Activated CD8-positive, alpha-beta memory T cell treated with anti-CD3 and anti-CD28 coated beads, Interleukin-2, amount 50 U/mL, for 1 hour (primary cell): ENCODE data around the gene TIMMDC1.
"Not testable (repeated sequence)": the region's sequence is repeated elsewhere in the genome, so short reads cannot be mapped to it uniquely, and the experiment has no call there.

Experiments used
- DNase-seq: peaks from one replicate; pipeline ENCODE4 v3.0.0-alpha.2; 2020; ENCODE audit errors: extremely low read depth

The TIMMDC1 gene

GRCh38 chr3:119557192-119557876 lies 59.0 kb downstream of the TIMMDC1 start:
- no peak for DNase-seq

- no peak for DNase-seq
Observed at GRCh38 chr3:119557877-119558269, 59.5 kb downstream of the TIMMDC1 start.

GRCh38 chr3:119558626-119559317 lies 60.4 kb downstream of the TIMMDC1 start:
- DNase-seq, result no peak

DNA sequence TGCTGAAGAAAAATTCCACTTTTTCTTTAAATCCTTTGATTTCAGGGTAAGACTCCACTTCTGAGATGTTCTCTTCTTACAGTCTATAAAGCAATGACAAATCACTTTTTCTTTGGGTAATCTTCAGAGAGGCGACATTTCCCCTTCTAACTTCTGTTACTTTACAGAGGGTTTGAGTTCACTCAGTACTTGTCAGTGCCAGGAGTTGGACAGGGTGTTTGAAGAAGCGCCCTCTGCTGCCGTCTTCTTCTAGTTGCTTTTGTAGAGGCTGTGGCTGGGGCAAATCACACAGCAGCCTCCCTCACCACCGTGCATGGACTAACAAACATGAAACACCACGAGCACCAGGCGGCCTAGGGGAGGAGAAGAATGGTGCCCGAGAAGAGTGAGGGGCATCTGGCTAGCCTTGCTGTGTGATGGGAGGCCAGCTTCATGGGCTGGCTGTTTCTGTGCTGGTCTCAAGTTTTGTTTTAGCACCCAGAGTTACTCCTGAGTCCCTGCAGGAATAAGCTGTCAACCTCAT lies 61.2 kb downstream of the TIMMDC1 start, which contains the start of gene CD80:
Gene CD80, minus strand, starts transcription at position 174 of the 523 bp plus-strand sequence. CDS start 1,886 bp downstream, outside the sequence.
- DNase-seq, result no peak

DNA sequence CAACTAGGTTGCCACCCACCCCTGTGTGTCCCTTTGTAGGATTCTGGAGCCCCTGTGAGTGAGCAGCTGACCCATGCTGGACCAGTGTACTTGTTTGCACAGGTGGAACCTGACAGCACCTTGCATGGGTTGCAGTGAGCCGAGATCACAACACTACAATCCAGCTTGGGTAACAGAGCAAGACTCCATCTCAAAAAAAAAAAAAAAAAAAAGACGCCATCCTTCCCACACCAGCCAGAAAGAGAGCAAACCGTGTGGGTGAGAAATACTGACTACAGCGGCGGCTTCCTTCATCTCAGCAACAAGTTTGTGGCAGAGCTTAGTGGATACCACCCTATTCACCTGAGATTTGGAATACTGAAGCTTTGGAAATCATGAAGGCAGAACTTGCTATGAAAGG lies 61.8 kb downstream of the TIMMDC1 start:
- DNase-seq, result no peak

- no peak for DNase-seq
Observed at GRCh38 chr3:119562307-119562961, 64.1 kb downstream of the TIMMDC1 start.

DNA sequence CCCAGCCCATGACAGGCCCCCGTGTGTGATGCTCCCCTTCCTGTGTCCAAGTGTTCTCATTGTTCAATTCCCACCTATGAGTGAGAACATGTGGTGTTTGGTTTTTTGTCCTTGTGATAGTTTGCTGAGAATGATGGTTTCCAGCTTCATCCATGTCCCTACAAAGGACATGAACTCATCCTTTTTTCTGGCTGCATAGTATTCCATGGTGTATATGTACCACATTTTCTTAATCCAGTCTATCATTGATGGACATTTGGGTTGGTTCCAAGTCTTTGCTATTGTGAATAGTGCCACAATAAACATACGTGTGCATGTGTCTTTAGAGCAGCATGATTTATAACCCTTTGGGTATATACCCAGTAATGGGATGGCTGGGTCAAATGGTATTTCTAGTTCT lies 65.0 kb downstream of the TIMMDC1 start:
- DNase-seq, result not testable (repeated sequence)

DNA sequence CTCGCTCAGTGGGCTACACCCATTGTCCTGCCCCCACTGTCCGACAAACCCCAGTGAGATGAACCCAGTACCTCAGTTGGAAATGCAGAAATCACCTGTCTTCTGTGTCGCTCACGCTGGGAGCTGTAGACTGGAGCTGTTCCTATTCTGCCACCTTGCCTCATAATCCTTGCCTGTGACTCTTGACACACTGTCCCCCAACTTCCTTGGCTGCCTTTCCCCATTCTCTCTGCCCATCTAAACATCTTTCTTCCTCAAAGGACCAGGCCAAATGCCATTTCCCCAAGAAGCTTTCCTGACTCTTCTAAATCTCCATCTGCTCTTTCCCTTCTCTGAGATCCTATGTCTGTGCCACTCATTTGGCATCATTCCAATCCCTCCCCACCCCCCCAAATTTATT lies 70.8 kb downstream of the TIMMDC1 start:
- no peak for DNase-seq

GRCh38 chr3:119570229-119570628 lies 71.9 kb downstream of the TIMMDC1 start:
- no peak for DNase-seq

DNA sequence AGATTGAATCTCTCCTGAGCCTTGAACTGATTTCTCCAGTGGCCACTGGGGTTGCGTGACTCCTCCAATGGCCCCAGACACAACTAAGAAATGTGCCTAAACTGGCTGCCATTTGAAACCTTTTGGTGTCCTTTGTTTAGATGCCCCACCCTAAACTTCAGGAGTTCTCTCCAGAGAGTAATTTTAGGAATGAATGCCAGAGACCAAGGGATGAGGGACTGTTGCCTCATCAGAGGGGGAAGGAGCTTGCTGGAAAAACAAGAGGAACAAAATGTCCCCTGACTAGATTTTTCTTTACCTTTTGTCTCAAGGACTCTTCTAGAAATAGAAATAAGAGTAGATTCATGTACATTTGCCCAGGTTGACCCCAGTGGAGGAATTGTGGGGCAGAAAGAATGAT lies 72.9 kb downstream of the TIMMDC1 start:
- DNase-seq, result no peak

GRCh38 chr3:119571688-119572087 lies 73.3 kb downstream of the TIMMDC1 start:
- DNase-seq, result no peak
